ENCODE measurements around the gene TMEM101. TPM values are rescaled to one million over a fixed set of nuclear protein-coding genes. Genes with fewer than 3 reads are reported as not detected.

TMEM101 gene
- total and polyA plus RNA-seq, 2 of the 8 experiments (the other 6 are each of a cell fraction or from before 2014, with no cell fraction given) = 16.1 to 44.7 TPM

DNA sequence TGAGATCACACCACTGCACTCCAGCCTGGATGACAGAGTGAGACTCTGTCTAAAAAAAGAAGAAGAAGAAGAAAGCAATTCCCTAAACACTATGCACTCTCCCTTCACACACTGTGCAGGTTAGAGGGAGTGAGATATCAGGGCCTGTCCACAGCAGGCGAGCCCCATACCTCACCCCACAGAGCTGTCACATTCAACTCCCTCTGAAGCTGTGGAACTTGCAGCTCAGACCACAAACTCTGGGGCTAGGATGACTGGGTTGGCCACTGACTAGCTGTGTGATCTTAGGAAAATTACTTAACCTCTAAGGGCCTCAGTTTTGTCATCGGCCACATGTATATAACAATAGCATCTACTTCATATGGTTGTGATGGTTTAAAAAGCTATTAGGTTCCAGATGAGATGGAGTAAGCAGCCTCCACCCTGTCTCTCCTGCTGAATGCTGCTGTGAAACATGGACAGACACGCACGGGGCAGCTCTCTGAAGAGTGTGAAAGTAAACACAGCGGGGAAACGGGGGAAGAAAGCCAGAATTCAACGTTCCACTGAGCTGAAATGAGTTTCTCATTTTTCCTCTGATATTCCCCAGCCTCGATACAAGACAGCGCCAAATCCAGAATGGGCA, 47.4 kb downstream of the TMEM101 start (continued):
- TF ChIP-seq BACH1 (IDR thresholded peaks at IDR 0.05; ENCODE audit: low read length) = no peak
- no peak for TF ChIP-seq GABPA (IDR thresholded peaks at IDR 0.05; ENCODE audit: borderline replicate concordance, insufficient read depth, low read length)
- TF ChIP-seq MAFK (IDR thresholded peaks at IDR 0.05; ENCODE audit: low read depth, low read length) = no peak

All from H1 (cell line).